SKM-1 treated with dmso at 0.1 percent for 144 hours (cell line): ENCODE measurements around the gene ERCC1.
"Not testable (repeated sequence)": the region's sequence is repeated elsewhere in the genome, so short reads cannot be mapped to it uniquely, and the experiment has no call there.

Experiments
- DNase-seq: peaks from one replicate; lab custom pipeline; 2025; ENCODE audit not compliant: unreplicated experiment; lab: John Stamatoyannopoulos, UW

ERCC1 gene

DNA sequence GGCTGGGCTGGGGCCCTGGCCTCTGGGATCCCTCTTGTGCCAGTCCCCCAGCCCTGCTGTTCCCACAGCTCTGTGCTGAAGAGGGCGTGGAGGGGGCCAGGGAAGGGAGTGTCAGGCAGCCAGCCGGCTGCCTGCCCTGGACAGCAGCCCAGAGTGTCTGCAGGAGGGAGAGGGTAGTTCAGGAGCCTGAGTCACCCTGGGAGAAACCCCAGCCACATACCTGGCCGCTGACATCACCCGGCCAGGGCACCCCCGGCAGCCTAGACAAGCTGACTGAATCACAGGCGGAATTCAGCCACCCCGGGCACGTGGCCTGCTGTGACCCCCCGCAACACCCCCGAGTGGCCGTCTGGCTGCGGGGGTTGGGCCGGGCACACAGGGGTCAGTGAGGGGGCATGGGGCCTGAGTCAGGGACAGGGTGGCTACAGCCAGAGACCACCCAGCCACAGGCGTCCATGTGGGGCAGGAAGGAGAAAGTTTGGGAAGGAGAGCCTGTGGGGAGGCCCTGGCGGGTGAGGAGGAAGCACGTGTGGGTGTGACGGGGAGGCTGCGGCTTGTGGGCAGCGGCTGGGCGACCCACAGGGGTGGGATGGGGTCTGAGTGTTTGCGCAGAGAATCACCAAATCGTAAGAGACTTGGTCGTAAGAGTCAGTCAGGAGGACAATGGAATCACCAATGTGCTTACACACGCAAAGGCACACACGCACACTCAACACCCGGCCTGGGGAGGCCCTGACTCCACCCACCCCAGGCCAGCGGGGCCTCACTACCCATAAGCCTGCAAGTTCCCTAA, 32.2 kb upstream of the ERCC1 start:
- DNase-seq, result peak; percentile 75

DNA sequence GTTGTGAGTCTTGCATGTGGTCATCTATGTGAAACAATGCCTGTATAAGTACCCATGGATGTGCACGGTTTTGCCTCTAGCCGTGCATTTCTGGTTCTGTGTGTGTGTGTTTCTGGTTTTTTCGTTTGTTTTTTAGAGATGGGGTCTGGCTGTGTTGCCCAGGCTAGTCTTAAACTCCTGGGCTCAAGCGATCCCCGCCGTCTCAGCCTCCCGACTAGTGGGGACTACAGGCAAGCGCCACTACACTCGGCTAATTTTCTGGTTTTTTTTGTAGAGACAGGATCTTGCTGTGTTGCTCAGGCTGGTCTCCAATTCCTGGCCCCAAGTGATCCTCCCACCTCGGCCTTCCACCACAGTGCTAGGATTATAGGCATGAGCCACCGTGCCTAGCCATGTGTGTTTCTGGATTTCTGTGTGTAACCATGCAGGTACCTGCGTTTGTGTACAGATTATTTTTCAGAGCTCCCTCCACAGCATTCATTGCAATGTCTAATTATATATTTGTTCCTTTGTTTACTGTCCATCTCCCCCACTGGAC, 28.2 kb upstream of the ERCC1 start:
- no peak for DNase-seq

DNA sequence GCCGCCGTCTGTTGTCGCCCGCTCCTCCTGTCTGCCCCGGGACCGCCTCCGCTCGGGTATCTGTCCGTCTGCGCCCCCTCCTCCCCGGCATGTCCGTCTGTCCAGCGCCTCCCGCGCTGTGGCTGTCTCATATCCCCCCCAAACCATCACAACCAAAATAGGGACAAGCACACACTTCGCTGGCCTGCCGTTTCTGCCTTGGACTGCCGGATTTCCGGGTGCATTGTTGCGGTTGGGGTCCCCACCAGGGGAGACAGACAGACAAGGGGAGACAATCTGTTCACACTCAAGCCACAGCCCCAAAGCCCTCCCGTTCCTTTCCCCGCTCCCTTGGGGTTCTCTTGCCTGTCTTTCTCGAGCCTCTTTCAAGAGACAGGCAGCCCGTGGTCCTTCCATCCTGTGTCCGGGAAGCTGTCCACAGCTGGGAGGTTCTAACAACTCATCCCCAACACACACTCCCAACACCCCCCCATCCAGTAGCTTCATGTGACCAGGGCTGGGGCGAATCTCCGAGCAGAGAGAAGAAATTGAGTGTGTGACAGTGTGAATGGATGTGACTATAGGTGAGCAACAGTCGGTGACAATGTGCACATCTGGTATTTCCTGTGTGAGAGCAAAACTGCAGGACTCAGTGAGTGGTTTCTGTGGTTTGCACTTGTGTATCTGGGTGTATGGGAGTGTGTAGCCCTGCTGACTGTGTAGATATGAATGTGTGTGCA, 27.6 kb upstream of the ERCC1 start:
- DNase-seq, result no peak

DNA sequence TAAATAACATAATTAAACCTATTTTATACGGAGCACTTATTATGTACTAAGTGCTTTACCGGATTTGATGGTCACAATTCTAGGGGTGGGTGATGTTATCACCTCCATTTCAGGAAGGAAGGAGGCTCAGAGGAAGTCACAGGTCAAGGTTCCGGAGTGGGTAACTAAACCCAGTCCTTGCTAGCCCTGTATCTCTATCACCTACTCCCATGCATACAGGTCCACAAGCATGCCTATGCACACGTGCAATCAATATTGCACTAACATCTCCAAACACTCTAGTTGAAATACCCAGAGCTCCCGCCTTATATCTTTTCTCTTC, 26.3 kb upstream of the ERCC1 start:
- DNase-seq, result peak; percentile 22

DNA sequence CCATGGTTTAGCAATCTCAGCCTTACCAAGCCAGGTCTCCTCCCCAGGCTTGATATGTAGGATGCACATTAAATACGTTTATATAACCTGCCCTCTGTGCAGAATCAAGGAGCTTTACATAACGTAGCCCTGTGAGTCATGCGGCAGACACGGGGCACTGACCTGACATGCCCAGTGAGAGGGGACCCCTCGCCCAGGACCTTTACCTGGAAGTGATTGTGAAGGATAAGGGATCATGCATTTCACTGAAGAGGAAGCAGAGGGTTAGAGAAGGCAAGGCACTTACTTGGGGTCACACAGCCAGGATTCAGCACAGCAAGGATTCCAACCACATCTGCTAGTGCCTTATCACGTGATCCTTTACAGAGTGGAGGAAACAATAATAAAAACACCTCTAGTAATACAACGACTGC, 25.2 kb upstream of the ERCC1 start:
- DNase-seq, result no peak

DNA sequence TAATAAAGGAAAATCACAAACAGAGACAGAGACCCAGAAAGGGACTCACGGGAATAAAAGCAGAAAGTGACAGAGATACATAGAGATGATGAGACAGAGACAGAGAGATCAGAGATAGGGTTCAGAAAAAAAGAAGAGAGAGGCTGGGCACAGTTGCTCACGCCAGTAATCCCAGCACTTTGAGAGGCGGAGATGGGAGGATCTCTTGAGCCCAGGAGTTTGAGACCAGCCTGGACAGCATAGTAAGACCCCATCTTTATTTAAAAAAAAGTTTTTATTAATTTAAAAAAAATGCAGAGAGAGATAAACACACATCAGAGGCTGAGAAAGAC, 24.7 kb upstream of the ERCC1 start:
- no peak for DNase-seq

DNA sequence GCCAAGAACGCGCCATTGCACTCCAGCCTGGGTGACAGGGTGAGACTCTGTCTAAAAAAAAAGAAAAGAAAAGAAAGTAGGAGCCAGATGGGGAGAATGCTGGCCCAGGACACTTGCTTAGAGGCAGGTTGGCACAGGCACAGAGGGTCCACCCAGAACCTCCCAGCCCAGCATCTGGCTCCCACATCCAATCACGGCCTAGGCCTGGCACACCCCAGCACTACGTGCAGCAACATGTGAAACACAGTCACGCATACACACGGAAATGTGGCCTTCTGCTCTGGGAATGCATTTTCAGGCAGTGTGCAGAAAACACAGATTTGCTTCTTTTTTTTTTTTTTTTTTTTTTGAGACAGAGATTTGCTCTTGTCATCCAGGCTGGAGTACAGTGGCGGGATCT, 23.2 kb upstream of the ERCC1 start:
- no peak for DNase-seq

DNA sequence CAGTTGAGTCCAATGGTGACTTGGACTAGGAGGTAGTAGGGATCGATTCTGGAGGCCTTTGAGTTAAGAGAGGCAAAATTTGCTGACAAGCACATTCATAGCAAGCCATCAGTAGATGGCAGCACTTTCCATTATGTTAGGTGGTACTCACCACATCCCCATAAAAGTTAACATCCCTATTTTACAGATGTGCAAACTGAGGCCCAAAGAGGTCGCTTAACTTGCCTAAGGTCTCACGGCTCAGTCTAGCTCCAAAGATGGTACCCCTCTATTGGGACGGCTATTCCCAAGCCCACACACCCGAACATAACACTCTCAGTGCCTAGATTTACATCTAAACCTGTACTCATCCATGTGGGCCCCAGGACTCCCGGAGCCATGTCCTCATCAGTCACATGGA, 22.6 kb upstream of the ERCC1 start:
- peak; percentile 8 for DNase-seq

DNA sequence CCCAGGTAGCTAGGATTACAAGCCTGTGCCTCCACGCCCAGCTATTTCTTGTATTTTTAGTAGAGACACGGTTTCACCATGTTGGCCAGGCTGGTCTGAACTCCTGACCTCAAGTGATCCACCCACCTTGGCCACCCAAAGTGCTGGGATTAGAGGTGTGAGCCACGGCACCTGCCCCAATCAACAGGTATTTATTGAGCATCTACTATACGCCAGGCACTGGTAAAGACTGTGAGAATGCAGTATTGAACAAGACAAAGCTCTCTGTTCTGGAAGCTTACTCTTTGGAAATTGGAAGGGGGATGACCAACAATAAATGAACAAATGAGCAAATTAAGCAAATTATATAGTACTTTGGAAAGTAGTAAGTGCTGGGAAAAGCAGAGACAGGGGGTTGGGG, 21.4 kb upstream of the ERCC1 start:
- DNase-seq, result no peak

DNA sequence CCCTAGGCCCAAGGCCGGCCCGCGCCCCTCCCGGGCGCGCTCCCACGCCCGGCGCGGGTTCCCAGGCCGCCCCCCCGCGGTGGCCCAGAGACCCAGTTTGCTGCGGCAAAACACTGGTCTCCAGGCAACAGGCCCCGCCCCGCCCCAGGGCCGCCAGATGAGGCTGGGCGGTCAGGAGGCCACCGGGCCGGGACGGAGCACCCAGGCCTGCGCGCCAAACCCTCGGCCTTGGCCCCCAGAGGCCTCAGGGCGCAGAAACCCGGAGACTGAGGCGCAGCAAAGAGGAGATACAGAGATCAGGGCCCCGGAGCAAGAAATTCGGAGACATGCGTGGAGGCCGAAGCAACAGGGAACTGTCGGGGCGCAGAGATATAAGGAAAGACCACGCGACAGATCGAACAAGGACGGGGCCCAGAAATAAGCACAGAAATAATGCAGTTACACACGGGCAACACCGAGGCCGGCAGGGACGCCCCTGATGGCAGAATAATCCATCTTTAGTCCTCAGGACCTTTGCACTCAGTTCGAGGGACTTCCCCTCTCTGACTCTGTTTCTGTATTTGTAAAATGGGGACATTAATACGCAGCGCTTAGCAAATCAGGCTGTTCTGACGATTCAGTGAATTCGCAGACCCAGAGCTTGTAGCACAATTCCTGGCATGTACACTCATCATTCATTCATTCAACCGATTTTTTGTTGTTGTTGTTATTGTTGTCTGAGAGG, 20.8 kb upstream of the ERCC1 start:
- peak; percentile 19 for DNase-seq

DNA sequence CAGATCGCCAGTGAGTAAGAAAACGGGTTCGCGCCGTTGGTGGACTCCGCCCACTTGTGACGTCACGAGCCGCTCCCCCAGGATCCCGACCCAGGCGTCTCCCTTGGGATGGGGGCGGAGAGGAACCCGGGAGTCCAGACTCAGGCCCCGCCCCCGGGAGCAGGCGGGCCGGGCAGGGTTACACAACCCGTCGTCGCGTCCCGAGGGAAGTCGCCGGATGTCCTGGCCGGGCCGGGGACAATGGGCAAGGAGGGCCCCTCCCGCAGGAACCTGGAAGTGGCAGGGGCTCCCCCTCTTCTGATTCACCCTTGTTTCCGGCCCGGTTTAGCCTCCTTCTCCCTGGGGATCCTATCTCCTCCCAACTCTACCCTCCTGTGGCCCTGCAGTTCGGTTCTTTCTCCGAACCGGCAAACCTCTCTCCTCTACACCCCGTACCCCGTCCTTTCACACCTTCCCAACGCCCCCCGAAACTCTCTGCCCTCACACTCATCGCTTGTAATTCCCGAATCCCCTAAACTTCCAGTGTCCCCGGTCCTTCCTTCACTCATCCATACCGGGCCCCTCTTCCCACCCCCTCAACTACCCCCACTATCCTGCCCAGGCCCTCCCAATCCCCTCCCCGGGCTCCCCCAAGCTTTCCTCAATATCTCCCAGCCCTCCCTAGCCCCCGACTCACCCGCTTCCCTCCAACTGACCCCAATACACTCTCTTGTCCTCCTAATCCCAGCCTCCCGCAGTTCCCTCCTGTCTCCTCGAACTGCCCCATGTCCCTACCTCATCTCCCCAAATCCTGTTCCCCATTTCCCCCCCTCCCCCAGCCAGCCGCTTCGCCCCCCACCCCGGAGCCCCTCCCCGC, 20.0 kb upstream of the ERCC1 start:
- DNase-seq, result peak; percentile 26

DNA sequence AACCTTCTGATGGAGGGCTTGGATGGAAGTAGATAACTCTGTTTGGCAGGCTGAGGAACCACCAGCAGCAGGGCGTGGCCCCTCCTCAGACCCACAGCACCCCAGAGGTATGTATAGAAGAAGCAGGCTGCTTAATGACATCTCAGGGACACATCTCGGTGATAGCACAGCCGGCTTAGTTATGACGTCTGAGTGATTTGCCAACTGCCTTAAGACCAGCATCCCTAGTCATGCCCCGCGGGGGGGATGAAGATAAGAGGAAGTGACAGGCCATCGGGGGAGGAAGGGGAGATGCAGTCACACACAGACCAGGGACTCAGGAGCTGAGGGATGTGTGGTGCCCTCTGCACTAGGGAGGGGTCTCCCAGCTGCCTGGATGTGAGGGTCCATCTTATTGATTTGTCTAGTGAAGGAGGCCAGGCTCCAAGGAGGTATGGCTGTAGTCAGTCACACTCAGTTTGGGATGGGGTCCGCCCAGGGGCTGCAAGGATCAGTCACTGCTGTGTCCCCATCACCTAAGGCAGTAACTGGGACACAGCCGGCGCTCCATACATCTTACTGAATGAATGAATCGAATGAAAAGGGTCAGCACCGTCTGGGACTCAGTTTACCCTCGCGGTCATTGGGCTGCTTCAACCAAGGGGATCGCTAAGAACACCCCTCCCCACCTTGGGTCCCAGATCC, 19.2 kb upstream of the ERCC1 start:
- DNase-seq, result peak; percentile 40

DNA sequence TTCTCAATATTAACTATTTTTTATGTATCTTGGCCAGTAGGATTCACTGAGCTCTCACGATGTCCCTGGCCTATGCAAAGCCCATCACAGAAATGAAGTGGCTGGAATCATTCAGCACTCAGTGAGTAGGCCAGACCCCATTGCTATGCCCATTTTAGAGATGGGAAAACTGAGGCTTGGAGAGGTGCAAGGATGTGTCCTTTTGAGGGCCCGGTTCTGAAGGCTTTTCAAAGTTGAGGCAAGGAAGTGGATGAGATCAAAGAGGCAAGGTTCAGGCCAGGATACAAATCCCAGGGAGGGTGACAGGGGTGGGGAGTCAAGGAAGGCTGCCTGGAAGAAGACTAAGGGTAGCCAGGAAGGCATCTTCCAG, 18.7 kb upstream of the ERCC1 start:
- DNase-seq, result no peak

DNA sequence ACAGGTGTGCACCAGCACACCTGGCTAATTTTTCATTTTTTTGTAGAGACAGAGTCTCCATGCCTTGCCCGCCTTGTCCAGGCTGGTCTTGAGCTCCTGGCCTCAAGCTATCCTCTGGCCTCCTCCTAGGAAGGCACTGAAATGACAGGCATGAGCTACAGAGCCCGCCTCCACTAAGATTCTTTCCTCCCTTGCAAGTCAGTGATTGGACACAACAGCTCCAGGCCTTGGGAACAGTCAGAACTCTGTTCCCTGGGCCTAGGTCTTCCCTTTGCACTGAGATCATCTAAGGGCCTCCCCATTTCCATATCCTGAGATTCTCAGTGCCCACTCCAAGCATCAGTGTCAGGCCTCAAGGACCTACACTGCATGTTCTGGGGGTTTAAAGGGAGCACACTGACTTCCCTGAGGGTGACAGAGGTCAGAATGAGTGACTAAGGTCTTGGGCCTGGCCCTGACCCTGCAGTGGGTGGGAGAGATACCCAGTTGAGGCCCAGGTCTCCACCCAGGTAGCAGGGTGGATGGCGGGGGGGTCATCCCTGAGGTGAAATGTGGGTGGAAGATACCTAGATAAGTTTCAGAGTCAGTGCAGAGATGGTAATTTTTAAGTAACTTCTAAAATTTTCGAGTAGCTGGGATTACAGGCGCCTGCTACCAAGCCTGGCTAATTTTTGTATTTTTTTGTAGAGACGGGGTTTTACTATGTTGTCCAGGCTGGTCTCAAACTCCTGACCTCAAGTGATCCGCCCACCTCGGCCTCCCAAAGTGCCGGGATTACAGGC, 17.3 kb upstream of the ERCC1 start:
- no peak for DNase-seq

DNA sequence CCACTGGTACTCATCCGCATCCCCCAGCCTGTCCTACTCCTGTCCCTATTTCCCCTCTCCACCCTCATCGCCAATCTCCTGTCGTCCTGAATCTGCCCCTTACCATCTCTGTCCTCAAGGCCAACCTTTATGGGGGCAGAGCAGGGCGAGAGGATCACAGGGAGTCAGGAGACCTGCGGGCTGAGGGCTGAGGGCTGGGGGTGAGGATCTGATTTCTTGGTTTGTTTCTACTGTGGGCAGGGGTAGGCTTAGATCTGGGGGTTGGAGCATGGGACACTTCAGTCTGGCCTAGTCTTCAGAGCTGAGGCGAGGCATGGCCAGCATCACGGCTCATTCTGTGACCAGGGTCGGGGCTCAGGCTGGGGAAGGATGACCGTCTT, 16.5 kb upstream of the ERCC1 start:
- DNase-seq, result no peak

DNA sequence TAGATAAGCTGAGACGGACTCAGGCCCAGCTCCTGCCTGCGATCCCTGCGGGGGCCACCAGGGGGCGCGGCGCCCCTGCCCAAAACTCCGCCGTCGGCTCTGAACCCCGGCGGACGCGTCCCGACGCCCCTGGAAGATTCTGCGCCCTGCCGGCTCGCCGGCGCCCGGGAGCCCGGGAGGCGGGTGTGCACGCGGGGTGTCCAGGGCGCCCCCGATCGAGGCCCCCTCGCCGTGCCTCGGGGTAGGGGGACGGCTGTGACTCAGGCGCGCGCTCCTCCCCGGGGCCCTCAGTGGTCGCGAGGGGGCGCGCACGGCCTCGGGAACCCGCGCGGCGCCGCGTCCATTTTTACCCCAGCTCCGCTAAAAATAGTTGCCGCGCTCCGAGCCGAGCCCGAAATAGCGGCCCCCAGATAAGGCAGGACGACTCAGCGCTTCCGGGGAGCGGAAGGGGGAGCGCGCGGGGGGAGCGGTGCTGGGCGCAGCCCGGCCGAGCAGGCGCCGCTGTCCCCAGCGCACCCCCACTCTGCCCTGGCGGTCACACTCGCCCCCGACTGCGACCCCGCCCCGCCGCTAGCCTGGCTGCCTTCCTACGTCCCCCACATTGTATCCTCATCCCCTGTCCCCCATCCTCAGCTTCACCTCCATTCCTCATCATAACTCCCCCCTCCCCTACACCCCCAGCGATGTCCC, 16.0 kb upstream of the ERCC1 start:
- DNase-seq, result peak; percentile 17

DNA sequence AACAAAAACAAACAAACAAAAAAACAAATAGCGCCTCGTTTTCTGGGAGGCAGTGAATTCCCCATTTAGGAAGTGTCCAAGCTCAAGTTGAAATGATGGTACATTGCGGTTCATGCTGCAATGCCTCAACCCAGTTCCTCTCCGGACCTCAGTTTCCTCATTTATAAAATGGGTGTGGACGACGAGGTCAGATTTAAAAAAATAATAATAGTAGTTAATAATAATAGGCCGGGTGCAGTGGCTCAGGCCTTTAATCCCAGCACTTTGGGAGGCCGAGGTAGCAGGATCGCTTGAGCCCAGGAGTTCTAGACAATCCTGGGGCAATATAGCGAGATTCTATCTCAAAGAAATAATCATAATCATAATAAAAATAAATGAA, 15.5 kb upstream of the ERCC1 start:
- no peak for DNase-seq

DNA sequence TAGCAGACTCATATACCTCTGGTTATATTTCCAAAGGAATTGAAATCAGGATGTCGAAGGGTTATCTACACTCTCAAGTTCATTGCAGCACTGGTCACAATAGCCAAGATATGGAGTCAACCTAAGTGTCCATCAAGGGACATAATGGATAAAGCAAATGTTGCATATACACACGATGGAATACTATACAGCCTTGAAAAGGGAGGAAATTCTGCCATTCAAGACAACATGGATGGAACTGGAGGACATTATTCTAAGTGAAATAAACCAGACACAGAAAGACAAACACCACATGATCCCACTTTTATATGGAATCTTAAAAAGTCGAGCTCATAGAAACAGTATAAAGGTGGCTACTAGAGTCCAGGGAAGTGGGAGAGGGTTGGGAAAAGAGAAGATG, 13.6 kb upstream of the ERCC1 start:
- DNase-seq, result no peak

DNA sequence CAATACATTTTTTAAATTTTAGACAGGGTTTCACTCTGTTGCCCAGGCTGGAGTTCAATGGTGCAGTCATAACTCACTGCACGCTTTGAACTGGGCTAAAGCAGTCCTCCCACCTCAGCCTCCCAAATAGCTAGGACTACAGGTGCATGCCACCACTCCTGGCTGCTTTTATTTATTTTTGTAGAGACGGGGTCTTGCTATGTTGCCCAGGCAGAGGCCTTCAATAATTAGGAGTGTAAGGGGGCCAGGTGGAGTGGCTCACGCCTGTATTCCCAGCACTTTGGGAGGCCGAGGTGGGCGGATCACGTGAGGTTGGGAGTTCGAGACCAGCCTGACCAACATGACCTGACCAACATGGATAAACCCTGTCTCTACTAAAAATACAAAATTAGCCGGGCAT, 8.8 kb upstream of the ERCC1 start:
- not testable (repeated sequence) for DNase-seq
